SJCRH30 (cell line): ENCODE data around the gene RNF217. TPM values are rescaled to one million over a fixed set of nuclear protein-coding genes. Genes with fewer than 3 reads are reported as not detected.

Experiments
- DNase-seq, 2 experiments: peaks; one replicate each; pipeline ENCODE4 v3.0.0-alpha.2; 2015 to 2020
- H3K27ac ChIP-seq: fragments of 250-450 bp; sonication (Bioruptor Pico); 2 replicates; pipeline ENCODE4 v1.5.1; 2020; ENCODE audit warnings: mild to moderate bottlenecking, moderate library complexity
- H3K27me3 ChIP-seq: fragments of 250-450 bp; sonication (Bioruptor Pico); 2 replicates; pipeline ENCODE4 v1.5.1; 2020; ENCODE audit warnings: mild to moderate bottlenecking, moderate library complexity
- H3K36me3 ChIP-seq: fragments of 250-450 bp; sonication (Bioruptor Pico); 2 replicates; pipeline ENCODE4 v1.5.1; 2020; ENCODE audit warnings: mild to moderate bottlenecking, moderate library complexity
- H3K4me1 ChIP-seq: fragments of 250-450 bp; sonication (Bioruptor Pico); 2 replicates; pipeline ENCODE4 v1.5.1; 2020; ENCODE audit warnings: mild to moderate bottlenecking, moderate library complexity
- H3K4me3 ChIP-seq: fragments of 250-450 bp; sonication (Bioruptor Pico); 2 replicates; pipeline ENCODE4 v1.5.1; 2020; ENCODE audit warnings: mild to moderate bottlenecking, moderate library complexity
- H3K9me3 ChIP-seq: fragments of 250-450 bp; sonication (Bioruptor Pico); replicated peaks from 2 replicates; pipeline ENCODE4 v1.5.1; 2020; ENCODE audit warnings: mild to moderate bottlenecking, moderate library complexity
- total RNA-seq: library from RNA; depleted of rRNA; stranded (reverse); fragments of >200 nt; shearing (Covaris generic); gene quantifications from 2 replicates; pipeline ENCODE4 v1.2.3, GENCODE V29; 2014

The RNF217 gene
- total RNA-seq, 1 experiment from 2014 or later = 16.0 TPM

- DNase-seq = no peak
- Histone ChIP-seq H3K27me3 (no peaks in the 10 kb centered on the region), H3K9me3 (no peaks in the 10 kb centered on the region), H3K36me3 (0 out of 2 replicates have a peak, but pooled peaks cover 2% of the 10 kb centered on the region), H3K4me3 (no peak overlapping the region), H3K27ac (no peak overlapping the region), H3K4me1 (peaks cover 34% of the 10 kb centered on the region)
Measured at GRCh38 chr6:125004797-125005595, 42.8 kb downstream of the RNF217 start.

- Histone ChIP-seq H3K4me1 (peaks cover 10% of the 10 kb centered on the region), H3K36me3 (peaks cover 3% of the 10 kb centered on the region; the same call in 1 of the 2 replicates), H3K27me3 (no peaks in the 10 kb centered on the region), H3K4me3 (no peak overlapping the region), H3K9me3 (no peaks in the 10 kb centered on the region), H3K27ac (no peak overlapping the region)
- no peak for DNase-seq
Measured at GRCh38 chr6:125008261-125008703, 46.0 kb downstream of the RNF217 start.

- Histone ChIP-seq H3K27ac (no peak overlapping the region), H3K4me1 (peaks cover 3% of the 10 kb centered on the region; the same call in 1 of the 2 replicates)
Measured at GRCh38 chr6:125008957-125009356, 46.7 kb downstream of the RNF217 start.

GRCh38 chr6:125009578-125009977 is 47.3 kb downstream of the RNF217 start:
- no peak overlapping the region for H3K4me3 ChIP-seq
- no peak for DNase-seq
- peaks cover 3% of the 10 kb centered on the region; the same call in 1 of the 2 replicates for H3K36me3 ChIP-seq
- no peaks in the 10 kb centered on the region for H3K9me3 ChIP-seq
- no peaks in the 10 kb centered on the region for H3K27me3 ChIP-seq
- no peaks in the 10 kb centered on the region for H3K4me1 ChIP-seq
- H3K27ac ChIP-seq = no peak overlapping the region

More at GRCh38 chr6:125008957-125009356, 46.7 kb downstream of the RNF217 start:
- no peak for DNase-seq
- Histone ChIP-seq H3K4me3 (no peak overlapping the region), H3K27me3 (no peaks in the 10 kb centered on the region), H3K9me3 (no peaks in the 10 kb centered on the region), H3K36me3 (peaks cover 3% of the 10 kb centered on the region; the same call in 1 of the 2 replicates)

GRCh38 chr6:125013938-125014660 is 51.9 kb downstream of the RNF217 start:
- Histone ChIP-seq H3K9me3 (no peaks in the 10 kb centered on the region), H3K27ac (no peak overlapping the region), H3K4me3 (no peak overlapping the region), H3K27me3 (no peaks in the 10 kb centered on the region), H3K36me3 (peaks cover 3% of the 10 kb centered on the region; the same call in 1 of the 2 replicates), H3K4me1 (no peaks in the 10 kb centered on the region)
- no peak for DNase-seq

GRCh38 chr6:125014661-125014957 is 52.4 kb downstream of the RNF217 start:
- Histone ChIP-seq H3K4me3 (no peak overlapping the region), H3K27me3 (no peaks in the 10 kb centered on the region), H3K4me1 (no peaks in the 10 kb centered on the region), H3K9me3 (no peaks in the 10 kb centered on the region), H3K27ac (no peak overlapping the region), H3K36me3 (peaks cover 3% of the 10 kb centered on the region; the same call in 1 of the 2 replicates)
- no peak for DNase-seq

- no peaks in the 10 kb centered on the region for H3K9me3 ChIP-seq
- no peak overlapping the region for H3K4me3 ChIP-seq
- H3K27me3 ChIP-seq = no peaks in the 10 kb centered on the region
- DNase-seq = no peak
- H3K36me3 ChIP-seq = peaks cover 3% of the 10 kb centered on the region; the same call in 1 of the 2 replicates
- no peak overlapping the region for H3K27ac ChIP-seq
- no peaks in the 10 kb centered on the region for H3K4me1 ChIP-seq
Measured at GRCh38 chr6:125015152-125015551, 52.9 kb downstream of the RNF217 start.

GRCh38 chr6:125018136-125018535 is 55.9 kb downstream of the RNF217 start:
- no peaks in the 10 kb centered on the region for H3K4me1 ChIP-seq
- DNase-seq = no peak
- no peaks in the 10 kb centered on the region for H3K27me3 ChIP-seq
- H3K27ac ChIP-seq = no peak overlapping the region
- H3K36me3 ChIP-seq = no peaks in the 10 kb centered on the region
- no peaks in the 10 kb centered on the region for H3K9me3 ChIP-seq
- no peak overlapping the region for H3K4me3 ChIP-seq

GRCh38 chr6:125019281-125019680 is 57.0 kb downstream of the RNF217 start:
- no peaks in the 10 kb centered on the region for H3K9me3 ChIP-seq
- H3K27me3 ChIP-seq = no peaks in the 10 kb centered on the region
- H3K36me3 ChIP-seq = no peaks in the 10 kb centered on the region
- DNase-seq = no peak
- no peaks in the 10 kb centered on the region for H3K4me1 ChIP-seq
- no peak overlapping the region for H3K4me3 ChIP-seq
- H3K27ac ChIP-seq = no peak overlapping the region

- Histone ChIP-seq H3K4me3 (no peak overlapping the region), H3K27ac (no peak overlapping the region), H3K36me3 (no peaks in the 10 kb centered on the region), H3K9me3 (no peaks in the 10 kb centered on the region), H3K27me3 (no peaks in the 10 kb centered on the region), H3K4me1 (no peaks in the 10 kb centered on the region)
- DNase-seq = no peak
Measured at GRCh38 chr6:125019918-125020317, 57.7 kb downstream of the RNF217 start.

- H3K27me3 ChIP-seq = no peaks in the 10 kb centered on the region
- no peak overlapping the region for H3K4me3 ChIP-seq
- no peaks in the 10 kb centered on the region for H3K36me3 ChIP-seq
- no peaks in the 10 kb centered on the region for H3K9me3 ChIP-seq
- DNase-seq = no peak
- no peaks in the 10 kb centered on the region for H3K4me1 ChIP-seq
- no peak overlapping the region for H3K27ac ChIP-seq
Measured at GRCh38 chr6:125020385-125020784, 58.1 kb downstream of the RNF217 start.

GRCh38 chr6:125022391-125022989 is 60.3 kb downstream of the RNF217 start:
- H3K27ac ChIP-seq = no peak overlapping the region
- peak; percentile 15 to 37 for DNase-seq

GRCh38 chr6:125025164-125025854 is 63.1 kb downstream of the RNF217 start:
- Histone ChIP-seq H3K4me1 (no peaks in the 10 kb centered on the region), H3K9me3 (peaks cover 6% of the 10 kb centered on the region), H3K27ac (no peak overlapping the region), H3K27me3 (no peaks in the 10 kb centered on the region), H3K36me3 (no peaks in the 10 kb centered on the region; the same call in 1 of the 2 replicates), H3K4me3 (no peak overlapping the region)
- DNase-seq = no peak

More at GRCh38 chr6:125022391-125022989, 60.3 kb downstream of the RNF217 start:
- peaks cover 6% of the 10 kb centered on the region for H3K9me3 ChIP-seq
- H3K4me3 ChIP-seq = no peak overlapping the region
- H3K36me3 ChIP-seq = no peaks in the 10 kb centered on the region
- no peaks in the 10 kb centered on the region for H3K27me3 ChIP-seq
- no peaks in the 10 kb centered on the region for H3K4me1 ChIP-seq

- DNase-seq = no peak
- Histone ChIP-seq H3K27me3 (no peaks in the 10 kb centered on the region), H3K36me3 (no peaks in the 10 kb centered on the region; the same call in 1 of the 2 replicates), H3K27ac (no peak overlapping the region), H3K4me1 (no peaks in the 10 kb centered on the region), H3K9me3 (peaks cover 9% of the 10 kb centered on the region), H3K4me3 (no peak overlapping the region)
Measured at GRCh38 chr6:125027287-125027686, 65.0 kb downstream of the RNF217 start.
